ENCODE data around the gene KLF6.
"Not testable (repeated sequence)": the region's sequence is repeated elsewhere in the genome, so short reads cannot be mapped to it uniquely, and the experiment has no call there.

KLF6 gene

DNA sequence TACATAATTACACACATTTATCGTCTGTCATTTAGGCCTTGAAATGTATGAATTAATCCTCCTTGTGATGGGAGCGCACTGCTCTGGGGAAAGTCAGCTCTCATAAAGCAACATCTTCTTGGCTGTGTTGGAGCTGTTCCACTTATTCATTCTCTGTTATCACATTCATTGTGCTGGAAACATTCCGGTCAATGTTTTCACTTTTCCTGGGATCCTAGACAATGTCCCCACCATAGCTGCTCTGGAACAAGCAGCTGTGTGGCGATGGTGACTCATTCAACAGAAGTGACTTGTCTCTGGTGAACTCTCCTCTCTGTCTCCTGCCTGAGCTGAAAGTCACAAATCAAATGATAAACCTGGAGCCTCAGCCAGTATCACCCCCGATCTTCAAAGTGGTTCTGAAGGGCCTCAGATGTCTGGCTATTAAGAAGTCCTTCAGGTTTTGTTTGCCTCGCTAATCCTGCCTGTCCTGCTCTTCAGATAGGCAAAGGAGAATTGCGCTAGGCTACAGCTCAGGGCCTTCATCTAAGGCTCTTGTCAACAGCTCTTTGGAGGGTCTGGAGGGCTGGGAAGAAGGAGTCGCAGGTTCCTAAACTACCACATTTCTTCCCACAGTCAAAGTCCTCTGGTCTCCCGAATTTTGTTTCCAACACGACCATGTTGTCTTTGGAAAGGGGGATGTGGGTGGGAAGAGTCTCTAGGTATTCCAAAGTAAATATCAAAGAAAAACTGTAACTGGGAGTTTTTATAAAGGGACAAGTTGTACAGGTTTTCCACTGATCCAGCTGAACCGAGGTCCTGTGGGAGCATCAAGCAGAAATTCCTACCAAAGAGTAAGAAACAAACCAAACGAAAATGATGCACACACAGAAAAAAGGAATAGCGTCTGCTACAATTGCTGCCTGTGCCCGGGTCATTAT, 29.3 kb downstream of the KLF6 start:
- no peak for DNase-seq

DNA sequence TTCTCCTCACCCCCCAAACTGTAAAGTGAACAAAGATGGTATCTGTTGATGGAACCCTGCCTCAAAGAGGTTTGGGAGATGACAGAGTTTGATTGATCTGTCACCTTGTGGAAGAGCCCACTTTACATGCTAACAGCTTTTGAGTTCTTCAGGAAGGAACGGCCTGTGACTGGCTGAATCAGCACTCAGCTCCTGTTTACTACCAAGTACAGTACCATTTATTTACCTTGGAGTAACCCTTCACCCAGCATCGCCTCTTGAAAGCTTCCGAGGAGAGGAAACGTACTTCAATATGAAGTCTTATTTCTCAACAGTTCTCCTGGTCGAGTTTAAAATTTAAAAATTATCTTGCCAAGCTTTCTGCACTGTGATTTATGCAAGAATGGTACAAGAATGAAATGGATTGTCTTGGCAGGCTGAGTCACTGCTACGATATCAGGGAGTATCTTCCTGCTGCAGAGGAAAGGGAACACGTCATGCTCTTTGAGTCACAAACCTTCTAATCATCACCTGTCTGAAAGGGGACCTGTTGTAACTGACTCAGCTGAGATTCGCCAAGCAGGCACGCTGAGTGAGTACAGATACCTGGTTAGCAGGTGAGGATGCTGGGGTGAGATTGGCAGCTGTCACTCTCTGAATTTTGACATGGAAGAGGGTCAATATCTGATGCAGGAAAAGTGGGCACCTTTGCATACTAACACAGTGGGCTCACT, 30.1 kb downstream of the KLF6 start:
- no peak for DNase-seq

- DNase-seq: no peak
Observed at GRCh38 chr10:3750854-3751253, 34.2 kb downstream of the KLF6 start.

- no peak for DNase-seq
Observed at GRCh38 chr10:3750006-3750816, 34.8 kb downstream of the KLF6 start.

DNA sequence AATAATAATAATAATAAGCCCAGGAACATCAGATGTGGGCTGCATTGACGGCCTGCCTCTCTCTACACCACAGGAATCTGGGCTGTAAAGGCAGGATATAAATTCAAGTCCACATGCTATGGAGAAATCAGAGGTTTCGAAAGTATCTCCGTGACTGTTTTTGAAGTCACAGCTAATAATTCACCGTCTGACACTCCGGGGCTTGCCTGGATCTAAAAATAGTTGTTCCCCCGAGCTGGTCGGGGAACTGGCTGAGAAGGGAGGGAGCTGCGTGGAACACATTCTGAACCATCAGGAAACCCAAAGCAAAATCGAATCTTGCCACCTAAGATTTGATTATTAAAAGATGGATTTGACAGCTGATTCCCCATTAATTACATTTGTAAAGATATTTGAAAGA, 35.4 kb downstream of the KLF6 start:
- no peak for DNase-seq

GRCh38 chr10:3749011-3749410, 36.0 kb downstream of the KLF6 start:
- no peak for DNase-seq

DNA sequence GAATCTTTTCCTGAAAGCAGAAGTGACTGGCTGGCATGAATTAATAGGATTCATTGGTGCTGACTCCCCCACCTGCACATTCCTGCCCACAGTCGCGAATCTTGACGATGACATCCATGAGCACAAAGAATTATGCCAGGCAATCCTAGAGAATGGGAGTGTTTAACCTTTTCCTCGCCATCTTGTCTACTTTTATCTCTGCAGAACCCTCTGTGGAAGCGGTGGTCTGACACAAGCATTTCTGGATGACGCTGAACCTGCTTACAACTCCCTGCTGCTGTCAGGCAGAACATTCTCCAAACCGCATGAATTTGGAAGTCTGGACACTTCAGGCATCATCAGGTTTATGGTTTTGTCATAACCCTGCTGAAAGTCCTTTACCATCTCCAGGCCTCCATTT, 36.5 kb downstream of the KLF6 start:
- no peak for DNase-seq

DNA sequence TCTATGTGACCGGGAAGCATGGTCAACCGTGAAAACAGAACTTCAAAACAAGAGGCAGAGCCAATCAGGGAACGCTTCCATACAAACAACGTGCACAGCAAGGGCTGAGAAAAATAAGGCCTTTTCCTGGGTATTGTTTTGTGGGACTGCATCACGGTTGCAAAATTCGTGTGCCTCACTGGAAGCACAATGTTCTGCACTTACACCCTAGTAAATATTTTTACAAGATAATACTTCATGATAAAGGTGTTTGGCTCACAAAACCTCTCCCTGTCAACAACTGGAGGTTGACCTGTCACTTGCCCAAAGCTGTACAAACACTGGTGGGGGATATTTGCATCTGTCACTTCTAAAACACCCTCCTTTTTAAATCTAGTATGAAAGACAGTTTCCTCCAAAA, 37.0 kb downstream of the KLF6 start:
- DNase-seq: no peak

GRCh38 chr10:3747248-3747960, 37.6 kb downstream of the KLF6 start:
- no peak for DNase-seq

GRCh38 chr10:3746634-3747033, 38.4 kb downstream of the KLF6 start:
- no peak for DNase-seq

DNA sequence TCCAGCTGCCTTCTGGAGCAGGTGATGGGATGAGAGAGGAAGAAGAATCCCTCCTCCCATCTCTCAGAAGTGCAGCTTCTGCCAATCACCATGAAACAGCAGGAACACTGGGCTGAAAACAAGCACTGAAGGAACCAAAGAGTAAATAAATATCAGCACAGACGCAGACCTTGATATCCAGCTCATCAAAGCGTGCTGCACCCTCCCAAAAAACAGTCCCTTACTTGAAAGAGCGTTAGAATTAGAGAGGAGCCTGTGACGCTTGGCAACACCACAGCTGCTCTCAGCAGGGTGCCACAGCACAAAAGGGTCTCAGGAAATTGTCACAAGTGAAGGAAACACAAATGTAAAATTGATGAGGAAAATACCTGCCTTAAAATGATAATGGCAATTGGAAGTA, 39.5 kb downstream of the KLF6 start:
- no peak for DNase-seq

GRCh38 chr10:3741688-3742461, 43.1 kb downstream of the KLF6 start:
- no peak for DNase-seq

GRCh38 chr10:3740157-3740871, 44.7 kb downstream of the KLF6 start:
- DNase-seq: peak; percentile 70

GRCh38 chr10:3738855-3739350, 46.1 kb downstream of the KLF6 start:
- no peak for DNase-seq

DNA sequence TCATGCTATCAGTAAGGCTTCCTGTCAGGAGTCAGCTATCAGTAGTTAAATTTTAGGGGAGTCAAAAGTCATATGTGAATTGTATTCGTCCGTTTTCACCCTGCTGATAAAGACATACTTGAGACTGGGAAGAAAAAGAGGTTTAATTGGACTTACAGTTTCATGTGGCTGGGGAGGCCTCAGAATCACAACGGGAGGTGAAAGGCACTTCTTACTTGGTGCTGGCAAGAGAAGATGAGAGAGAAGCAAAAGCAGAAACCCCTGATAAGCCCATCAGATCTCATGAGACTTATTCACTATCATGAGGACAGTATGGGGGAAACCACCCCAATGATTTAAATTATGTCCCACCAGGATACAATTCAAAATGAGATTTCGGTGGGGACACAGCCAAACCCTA, 47.1 kb downstream of the KLF6 start:
- no peak for DNase-seq

GRCh38 chr10:3735175-3735574, 49.8 kb downstream of the KLF6 start:
- peak; percentile 21 for DNase-seq

GRCh38 chr10:3734111-3734510, 50.9 kb downstream of the KLF6 start:
- no peak for DNase-seq

GRCh38 chr10:3732183-3732582, 52.8 kb downstream of the KLF6 start:
- not testable (repeated sequence) for DNase-seq

- DNase-seq: no peak
Observed at GRCh38 chr10:3729397-3729976, 55.5 kb downstream of the KLF6 start.

DNA sequence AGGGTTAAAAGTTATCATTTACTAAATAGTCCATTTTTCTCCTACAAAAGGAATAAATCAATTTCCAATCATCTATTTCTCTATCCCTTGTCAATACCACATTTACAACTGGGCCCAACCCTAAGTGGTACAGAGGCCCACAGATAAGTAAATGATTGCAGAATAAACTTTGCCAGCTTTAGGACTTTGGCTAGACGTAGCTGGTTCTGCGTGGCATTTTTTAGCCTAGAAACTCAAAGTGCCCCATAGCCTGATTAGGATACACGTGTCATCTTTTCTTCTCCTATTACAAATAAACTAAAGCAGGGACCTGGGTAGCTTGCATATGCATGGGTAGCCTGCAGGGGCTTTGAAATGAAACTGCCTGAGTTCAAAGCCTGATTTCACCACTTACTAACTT, 56.4 kb downstream of the KLF6 start:
- no peak for DNase-seq

DNA sequence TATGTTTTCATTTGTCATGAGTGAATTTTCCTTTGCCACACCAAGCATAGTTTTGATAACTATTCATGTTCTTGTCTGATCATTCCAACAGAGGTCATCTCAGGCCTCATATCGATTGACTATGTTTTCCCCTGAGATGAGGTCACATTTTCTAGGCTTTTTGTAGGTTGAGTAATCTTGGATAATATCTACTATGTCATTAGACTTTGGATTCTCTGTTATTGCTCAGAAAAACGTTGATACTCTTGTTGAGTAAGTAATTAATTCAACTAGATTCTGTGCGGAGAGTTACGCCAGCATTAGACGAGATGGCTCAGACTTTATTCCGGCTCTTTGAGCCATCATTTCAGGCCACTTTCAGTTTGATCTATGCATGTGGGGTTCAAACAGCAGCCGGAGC, 57.7 kb downstream of the KLF6 start:
- no peak for DNase-seq

All from hematopoietic multipotent progenitor cell treated with erythropoietin and hydrocortisone succinate and interleukin-3 and kit ligand, for 6 days (in vitro differentiated cells).